ENCODE data around the gene MAP7.

GRCh38 chr6:136494710-136495109 is 55.5 kb downstream of the MAP7 start:
- TF ChIP-seq POLR2A (IDR thresholded peaks at IDR 0.05) (no peak), CTCF (IDR thresholded peaks at IDR 0.05) (no peak), EP300 (IDR thresholded peaks at IDR 0.05; ENCODE audit: low read depth) (no peak)

All from transverse colon (tissue), 3 donors.